ENCODE data around the gene PLD5.

PLD5 gene

GRCh38 chr1:242034392-242034791, 490.1 kb downstream of the PLD5 start:
- DNase-seq, result no peak

- DNase-seq, result no peak
Observed at GRCh38 chr1:242033447-242033846, 491.1 kb downstream of the PLD5 start.
